BLaER1 (cell line): ENCODE data around the gene ATP8A1.
"Not testable (repeated sequence)": the region's sequence is repeated elsewhere in the genome, so short reads cannot be mapped to it uniquely, and the experiment has no call there.

ENCODE experiments used
- H3K27ac ChIP-seq: shearing (Covaris generic); formaldehyde crosslinking; 2 replicates; pipeline ENCODE4 v1.8.1; 2022
- H3K27me3 ChIP-seq: shearing (Covaris generic); formaldehyde crosslinking; 2 replicates; pipeline ENCODE4 v1.8.1; 2022
- H3K36me3 ChIP-seq: shearing (Covaris generic); formaldehyde crosslinking; 2 replicates; pipeline ENCODE4 v1.8.1; 2022
- H3K4me1 ChIP-seq: shearing (Covaris generic); formaldehyde crosslinking; 2 replicates; pipeline ENCODE4 v1.8.1; 2022
- H3K4me2 ChIP-seq: shearing (Covaris generic); formaldehyde crosslinking; 2 replicates; pipeline ENCODE4 v1.8.1; 2022
- H3K4me3 ChIP-seq: shearing (Covaris generic); formaldehyde crosslinking; 2 replicates; pipeline ENCODE4 v1.8.1; 2022
- H3K9ac ChIP-seq: shearing (Covaris generic); formaldehyde crosslinking; 2 replicates; pipeline ENCODE4 v1.8.1; 2022
- H3K9me3 ChIP-seq: shearing (Covaris generic); formaldehyde crosslinking; 2 replicates; pipeline ENCODE4 v1.8.1; 2022
- H4K20me1 ChIP-seq: shearing (Covaris generic); formaldehyde crosslinking; 2 replicates; pipeline ENCODE4 v1.8.1; 2022
- Cebpa-rat ChIP-seq: shearing (Covaris generic); IDR thresholded peaks from 2 replicates; pipeline ENCODE4 v1.8.1; 2022

Gene ATP8A1

DNA sequence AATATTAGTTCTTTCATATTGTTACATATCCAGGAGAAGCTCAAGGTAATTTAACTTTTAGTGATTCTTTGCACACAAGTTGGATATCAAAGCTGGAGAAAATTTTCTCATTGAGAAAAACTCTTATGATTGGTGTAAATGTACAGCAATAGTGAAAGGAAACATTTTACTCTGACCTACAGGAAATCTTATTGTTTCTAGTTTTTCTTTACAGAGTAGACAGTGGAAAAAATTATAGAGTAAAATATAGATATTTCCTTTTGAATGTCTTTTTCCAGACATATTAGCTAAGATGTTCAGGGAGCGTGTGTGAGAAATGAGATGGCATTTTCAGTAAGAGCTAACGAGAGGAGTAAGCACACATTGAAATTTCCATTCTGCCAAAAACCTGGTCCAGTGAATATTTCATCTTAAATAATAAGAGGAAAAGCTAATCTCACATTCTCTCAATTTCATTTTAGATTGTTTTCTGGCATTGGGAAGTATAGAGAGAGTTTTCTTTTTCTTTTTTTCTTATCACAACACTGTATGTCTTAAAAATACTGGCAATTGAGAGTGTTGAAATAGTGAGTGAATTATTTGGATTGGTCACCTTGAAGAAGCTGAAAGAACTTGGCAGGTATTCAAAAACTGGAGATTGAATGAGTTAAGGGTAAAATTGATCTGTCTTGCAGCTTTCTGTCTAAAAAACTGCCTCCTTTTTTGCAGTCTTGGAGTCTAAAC, 15.6 kb upstream of the ATP8A1 start:
- no peaks in the 10 kb centered on the region for H3K9me3 ChIP-seq
- no peak overlapping the region for H3K4me3 ChIP-seq
- no peak overlapping the region for H3K27ac ChIP-seq
- TF ChIP-seq Cebpa-rat: no peak
- H3K4me2 ChIP-seq: no peak overlapping the region
- H3K27me3 ChIP-seq: no peaks in the 10 kb centered on the region
- no peaks in the 10 kb centered on the region for H4K20me1 ChIP-seq
- no peaks in the 10 kb centered on the region for H3K36me3 ChIP-seq
- no peak overlapping the region for H3K9ac ChIP-seq
- H3K4me1 ChIP-seq: peaks cover 7% of the 10 kb centered on the region

DNA sequence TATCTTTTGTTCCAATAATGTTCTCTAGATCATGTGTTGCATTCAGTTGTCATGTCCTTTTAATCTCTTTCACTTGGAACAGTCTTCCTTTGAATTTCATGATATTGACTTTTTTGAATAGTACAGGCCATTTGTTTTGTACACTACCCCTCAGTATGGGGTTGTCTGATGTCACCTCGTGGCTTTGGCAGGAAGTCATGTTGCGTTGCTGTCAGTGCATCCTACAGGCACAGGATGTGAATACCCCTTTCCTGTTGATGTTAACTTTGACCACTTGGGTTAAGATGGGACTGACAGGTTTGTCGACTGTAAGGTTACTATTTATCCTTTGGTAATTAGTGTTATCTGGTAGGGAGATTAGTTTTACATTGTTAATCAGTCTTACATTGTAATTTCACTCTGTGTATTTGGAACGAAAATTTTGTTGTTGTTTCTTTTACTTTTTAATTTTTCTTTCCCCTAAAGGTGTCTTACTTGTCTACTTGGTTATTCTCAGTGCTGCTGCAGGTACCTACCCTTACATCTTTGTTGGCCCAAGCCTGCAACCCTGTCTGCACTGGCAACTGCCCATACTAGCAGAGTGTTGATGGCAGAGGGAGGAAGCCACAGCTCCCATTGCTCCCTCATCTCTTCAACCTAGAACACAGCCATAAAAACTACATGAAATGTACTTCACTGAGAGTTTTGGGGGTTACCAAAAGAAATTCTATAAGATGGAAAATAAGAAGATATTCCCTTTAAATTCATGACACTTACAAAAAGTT, 14.7 kb upstream of the ATP8A1 start:
- Histone ChIP-seq H4K20me1 (no peaks in the 10 kb centered on the region), H3K9ac (no peak overlapping the region), H3K4me1 (peaks cover 7% of the 10 kb centered on the region), H3K27me3 (no peaks in the 10 kb centered on the region), H3K4me2 (peak overlapping the region; percentile 27; the same call in 1 of the 2 replicates), H3K36me3 (no peaks in the 10 kb centered on the region), H3K9me3 (no peaks in the 10 kb centered on the region), H3K27ac (no peak overlapping the region), H3K4me3 (no peak overlapping the region)
- no peak for TF ChIP-seq Cebpa-rat

DNA sequence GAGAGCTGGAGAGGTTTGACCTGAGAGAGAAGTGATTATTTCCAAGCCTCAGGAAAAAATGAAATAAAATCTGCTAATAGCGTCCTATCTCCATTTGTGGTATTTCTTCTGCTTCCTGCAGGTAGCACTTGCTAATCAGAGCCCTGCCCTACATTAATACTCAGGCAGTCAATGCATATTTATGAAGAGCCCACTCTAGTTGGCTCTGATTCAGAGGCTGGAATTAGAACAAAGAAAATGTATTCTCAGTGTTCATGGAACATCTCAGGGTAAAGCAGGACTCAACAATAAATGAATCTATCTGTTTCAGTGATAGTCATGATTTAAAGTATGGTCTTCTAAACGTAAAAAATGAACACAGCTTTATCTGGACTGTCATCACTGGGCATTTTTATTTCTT, 1.4 kb upstream of the ATP8A1 start:
- Histone ChIP-seq H3K9ac (peak overlapping the region; percentile 98), H4K20me1 (no peaks in the 10 kb centered on the region), H3K27ac (peak overlapping the region; percentile 99), H3K36me3 (no peaks in the 10 kb centered on the region), H3K4me1 (peaks cover 34% of the 10 kb centered on the region), H3K9me3 (no peaks in the 10 kb centered on the region), H3K4me2 (peak overlapping the region; percentile 92), H3K27me3 (no peaks in the 10 kb centered on the region), H3K4me3 (peak overlapping the region; percentile 94)
- TF ChIP-seq Cebpa-rat: no peak

DNA sequence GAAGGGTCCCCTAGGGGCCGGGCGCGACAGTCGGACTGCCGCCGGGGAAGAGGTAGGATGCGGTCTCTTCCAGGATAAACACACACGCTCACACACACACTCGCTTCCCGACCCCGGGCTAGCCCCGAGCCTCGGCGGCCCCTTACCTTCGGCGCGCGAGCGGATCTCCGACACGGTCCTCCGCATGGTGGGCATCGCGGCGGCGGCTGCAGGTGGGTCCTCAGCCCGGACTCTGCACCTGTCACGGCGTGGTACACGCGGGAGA, 294 bp downstream of the ATP8A1 start:
- no peaks in the 10 kb centered on the region for H3K27me3 ChIP-seq
- H3K4me2 ChIP-seq: peak overlapping the region; percentile 88
- no peaks in the 10 kb centered on the region for H4K20me1 ChIP-seq
- H3K9ac ChIP-seq: peak overlapping the region; percentile 98
- H3K4me1 ChIP-seq: peaks cover 34% of the 10 kb centered on the region
- no peak for TF ChIP-seq Cebpa-rat
- H3K27ac ChIP-seq: peak overlapping the region; percentile 99
- peaks cover 5% of the 10 kb centered on the region; the same call in 1 of the 2 replicates for H3K36me3 ChIP-seq
- H3K9me3 ChIP-seq: peaks cover 11% of the 10 kb centered on the region
- peak overlapping the region; percentile 94 for H3K4me3 ChIP-seq

DNA sequence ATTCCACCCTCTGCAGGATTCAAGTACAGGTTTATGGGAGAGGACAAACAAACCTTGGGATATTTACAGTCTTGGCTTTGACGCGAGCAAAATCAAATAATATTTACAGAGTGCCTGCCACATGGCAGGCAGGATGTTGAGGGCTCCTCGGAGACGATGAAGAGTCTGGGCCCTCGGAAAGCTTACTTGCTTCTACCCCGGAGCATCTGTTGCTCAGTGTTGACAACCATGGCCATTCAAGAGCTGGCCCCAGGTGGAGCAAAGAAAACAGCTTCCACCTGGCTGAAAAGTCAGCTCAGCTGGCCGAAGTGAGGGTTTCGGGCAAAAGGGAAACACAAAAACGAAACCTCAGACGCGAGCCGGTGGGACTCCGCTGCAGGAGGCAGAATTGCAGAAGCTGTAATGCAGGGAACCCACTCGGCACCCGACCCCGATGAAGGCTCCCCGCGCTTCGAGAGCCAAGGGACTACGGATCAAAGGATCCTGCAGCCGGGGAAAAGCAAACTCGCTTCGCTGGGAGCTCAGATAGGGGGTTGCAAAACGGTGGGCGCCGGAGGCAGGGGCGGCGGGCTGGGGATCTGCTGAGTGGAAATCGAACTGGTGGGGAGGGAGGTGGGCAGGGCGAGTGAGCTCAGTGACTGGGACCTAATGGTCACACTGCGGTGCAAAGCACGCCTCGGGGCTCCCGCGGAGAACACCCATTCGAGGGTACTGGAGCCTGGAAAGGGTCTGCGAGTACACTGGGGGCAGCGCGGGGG, 805 bp downstream of the ATP8A1 start:
- Histone ChIP-seq H4K20me1 (no peaks in the 10 kb centered on the region), H3K9me3 (peaks cover 17% of the 10 kb centered on the region), H3K36me3 (peaks cover 10% of the 10 kb centered on the region), H3K27ac (peak overlapping the region; percentile 99), H3K4me1 (peaks cover 34% of the 10 kb centered on the region), H3K4me3 (peak overlapping the region; percentile 94), H3K4me2 (peak overlapping the region; percentile 88), H3K9ac (peak overlapping the region; percentile 98), H3K27me3 (no peaks in the 10 kb centered on the region)
- no peak for TF ChIP-seq Cebpa-rat

DNA sequence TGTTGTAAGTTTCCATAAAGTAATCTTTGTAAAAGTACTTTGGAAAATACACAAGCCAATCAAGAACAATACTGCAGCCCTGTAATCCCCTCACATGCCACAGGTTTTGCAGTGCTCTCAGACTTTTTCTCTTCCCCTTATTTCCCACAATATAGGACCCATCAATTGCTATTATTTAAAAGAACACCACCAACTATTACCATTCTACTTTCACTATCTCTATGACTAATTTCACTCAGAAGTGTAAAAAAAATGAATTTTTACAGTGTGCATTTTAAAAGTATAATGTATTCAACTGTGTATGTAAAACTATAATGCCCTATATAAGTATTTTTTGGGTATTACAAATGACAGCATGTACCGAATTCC, 1.7 kb downstream of the ATP8A1 start:
- Histone ChIP-seq H3K4me3 (peak overlapping the region; percentile 94), H3K27ac (peak overlapping the region; percentile 99), H4K20me1 (no peaks in the 10 kb centered on the region)

DNA sequence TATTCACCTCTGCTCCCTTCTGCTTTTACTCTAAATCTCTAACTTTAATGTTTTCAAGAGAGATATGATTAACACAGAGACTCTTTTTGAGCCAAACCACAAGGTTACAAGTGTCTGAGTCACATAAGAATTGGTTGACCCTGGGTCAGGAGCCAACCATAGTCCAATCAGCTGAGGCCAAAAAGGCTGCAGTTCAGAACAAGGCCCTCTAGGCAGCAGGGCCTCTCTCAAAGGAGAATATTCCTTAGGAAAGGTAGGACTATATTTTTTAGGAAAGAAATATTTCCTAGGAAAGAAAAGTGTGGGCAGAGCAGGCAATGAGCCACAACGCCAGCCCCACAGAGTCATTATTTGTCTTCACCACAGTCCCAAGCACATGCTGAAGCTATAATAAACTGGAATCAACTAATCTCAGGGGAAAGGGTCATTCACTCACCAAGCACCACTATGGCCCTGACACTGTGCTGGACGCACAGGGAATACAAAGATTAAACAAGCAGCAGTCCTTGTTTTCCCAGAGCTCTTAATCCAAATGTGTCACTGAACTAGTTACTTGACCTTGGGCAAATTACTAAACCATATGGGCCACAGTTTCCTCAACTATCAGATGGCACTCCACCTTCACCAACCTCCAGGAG, 2.2 kb downstream of the ATP8A1 start:
- Histone ChIP-seq H3K4me1 (peaks cover 34% of the 10 kb centered on the region), H3K4me2 (peak overlapping the region; percentile 88), H3K36me3 (peaks cover 16% of the 10 kb centered on the region), H4K20me1 (peaks cover 1% of the 10 kb centered on the region; the same call in 1 of the 2 replicates), H3K27ac (peak overlapping the region; percentile 28; the same call in 1 of the 2 replicates), H3K9ac (peak overlapping the region; percentile 98; the same call in 1 of the 2 replicates), H3K4me3 (peak overlapping the region; percentile 94), H3K9me3 (peaks cover 21% of the 10 kb centered on the region), H3K27me3 (no peaks in the 10 kb centered on the region)
- no peak for TF ChIP-seq Cebpa-rat

More for the DNA sequence above, 1.7 kb downstream of the ATP8A1 start:
- Histone ChIP-seq H3K9ac (peak overlapping the region; percentile 98), H3K4me2 (peak overlapping the region; percentile 88), H3K36me3 (peaks cover 16% of the 10 kb centered on the region), H3K9me3 (peaks cover 21% of the 10 kb centered on the region), H3K27me3 (no peaks in the 10 kb centered on the region), H3K4me1 (peaks cover 34% of the 10 kb centered on the region)
- TF ChIP-seq Cebpa-rat: no peak

DNA sequence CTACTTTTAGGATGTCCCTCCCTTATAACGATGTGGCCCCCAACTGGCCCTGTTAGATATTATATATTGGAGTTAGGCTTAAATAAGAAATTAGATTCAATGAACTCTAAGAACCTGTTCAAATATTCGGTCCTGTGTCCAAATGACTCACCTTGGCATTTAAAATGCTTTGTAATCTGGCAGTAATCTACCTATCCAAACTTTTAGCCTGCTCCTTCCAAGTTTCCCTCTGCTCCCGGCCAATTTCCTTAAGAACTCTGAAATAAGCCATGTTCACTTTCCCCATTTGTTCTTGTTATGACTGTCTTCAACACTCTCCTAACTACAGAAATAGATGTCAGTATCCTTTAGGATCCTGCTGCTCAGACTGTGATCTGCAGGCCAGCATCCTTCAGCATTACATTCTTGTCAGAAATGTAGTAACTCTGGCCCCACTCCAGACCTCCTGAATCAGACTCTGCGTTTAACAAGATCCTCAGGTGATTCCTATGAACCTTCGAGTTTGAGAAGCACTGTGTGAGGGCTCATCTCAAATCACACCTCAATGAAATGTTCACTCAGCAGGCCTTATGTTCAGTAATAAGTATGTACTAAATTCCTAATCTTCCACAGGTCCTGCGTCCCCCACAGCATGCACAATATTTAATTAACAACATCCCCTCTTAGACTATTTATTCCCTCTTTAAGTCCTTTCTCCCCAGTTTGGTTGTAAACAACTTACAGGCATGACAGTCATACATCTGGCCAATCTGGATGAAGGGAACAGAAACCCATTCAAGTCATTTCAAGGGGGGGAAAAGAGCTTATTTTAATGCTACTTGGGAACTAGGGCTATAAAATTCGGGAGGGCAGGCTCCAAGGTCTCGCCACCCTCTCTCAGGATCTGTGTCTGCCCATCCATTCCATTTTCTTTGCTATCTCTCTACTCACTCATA, 3.0 kb downstream of the ATP8A1 start:
- Histone ChIP-seq H3K9me3 (peaks cover 21% of the 10 kb centered on the region), H3K4me3 (no peak overlapping the region), H3K27me3 (no peaks in the 10 kb centered on the region), H3K27ac (no peak overlapping the region), H4K20me1 (peaks cover 9% of the 10 kb centered on the region; the same call in 1 of the 2 replicates), H3K4me1 (peaks cover 32% of the 10 kb centered on the region), H3K4me2 (peak overlapping the region; percentile 88), H3K9ac (no peak overlapping the region), H3K36me3 (peaks cover 16% of the 10 kb centered on the region)
- TF ChIP-seq Cebpa-rat: no peak

DNA sequence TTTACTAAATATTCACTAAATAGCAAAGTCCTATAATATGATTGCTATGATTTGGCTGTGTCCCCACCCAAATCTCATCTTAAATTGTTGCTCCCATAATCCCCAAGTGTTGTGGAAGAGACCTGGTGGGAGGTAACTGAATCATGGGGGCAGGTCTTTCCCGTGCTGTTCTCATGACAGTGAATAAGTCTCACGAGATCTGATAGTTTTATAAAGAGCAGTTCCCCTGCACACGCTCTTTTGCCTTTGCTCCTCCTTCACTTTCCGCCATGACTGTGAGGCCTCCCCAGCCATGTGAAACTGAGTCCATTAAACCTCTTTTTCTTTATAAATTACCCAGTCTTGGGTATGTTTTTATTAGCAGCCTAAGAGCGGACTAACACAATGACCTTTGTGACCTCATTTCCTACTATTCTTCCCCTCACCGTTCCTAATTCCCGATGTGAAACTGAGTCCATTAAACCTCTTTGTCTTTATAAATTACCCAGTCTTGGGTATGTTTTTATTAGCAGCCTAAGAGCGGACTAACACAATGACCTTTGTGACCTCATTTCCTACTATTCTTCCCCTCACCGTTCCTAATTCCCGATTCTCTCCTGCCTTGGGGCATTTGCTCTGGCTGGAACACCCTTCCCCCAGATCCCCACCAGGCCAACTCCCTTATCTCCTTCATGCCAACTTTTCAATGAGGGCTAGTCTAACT, 4.2 kb downstream of the ATP8A1 start:
- H3K27ac ChIP-seq, H3K4me2 ChIP-seq: not testable (repeated sequence)
- peaks cover 20% of the 10 kb centered on the region for H3K4me1 ChIP-seq

More for the DNA sequence above, 4.2 kb downstream of the ATP8A1 start:
- not testable (repeated sequence) for H3K27me3 ChIP-seq, H3K9ac ChIP-seq, H3K4me3 ChIP-seq, H4K20me1 ChIP-seq
- Histone ChIP-seq H3K36me3 (peaks cover 16% of the 10 kb centered on the region), H3K9me3 (peaks cover 21% of the 10 kb centered on the region)
